Astrocyte of the cerebellum (primary cell): Measurements from ENCODE around the gene PRSS38.

Source experiments
- DNase-seq: peaks from one replicate; pipeline ENCODE4 v3.0.0-alpha.2; 2011; ENCODE audit warnings: low read depth
- H3K4me3 ChIP-seq: 2 replicates; pipeline ENCODE4 v1.5.1; 2011; ENCODE audit warnings: mild to moderate bottlenecking, low read depth, low read length, moderate library complexity
- in situ Hi-C: cut with HindIII; loops from 2 replicates; pipeline ENCODE4 v1.10.0; 2017; ENCODE audit warnings: low sequenced_read_pairs
- TF ChIP-seq, protein P1 (sequence below): IDR thresholded peaks from 2 replicates; pipeline ENCODE4 v1.5.1; 2012; ENCODE audit warnings: low read length, low read depth, moderate library complexity, mild to moderate bottlenecking; ENCODE audit errors: missing control alignments

PRSS38 gene

DNA sequence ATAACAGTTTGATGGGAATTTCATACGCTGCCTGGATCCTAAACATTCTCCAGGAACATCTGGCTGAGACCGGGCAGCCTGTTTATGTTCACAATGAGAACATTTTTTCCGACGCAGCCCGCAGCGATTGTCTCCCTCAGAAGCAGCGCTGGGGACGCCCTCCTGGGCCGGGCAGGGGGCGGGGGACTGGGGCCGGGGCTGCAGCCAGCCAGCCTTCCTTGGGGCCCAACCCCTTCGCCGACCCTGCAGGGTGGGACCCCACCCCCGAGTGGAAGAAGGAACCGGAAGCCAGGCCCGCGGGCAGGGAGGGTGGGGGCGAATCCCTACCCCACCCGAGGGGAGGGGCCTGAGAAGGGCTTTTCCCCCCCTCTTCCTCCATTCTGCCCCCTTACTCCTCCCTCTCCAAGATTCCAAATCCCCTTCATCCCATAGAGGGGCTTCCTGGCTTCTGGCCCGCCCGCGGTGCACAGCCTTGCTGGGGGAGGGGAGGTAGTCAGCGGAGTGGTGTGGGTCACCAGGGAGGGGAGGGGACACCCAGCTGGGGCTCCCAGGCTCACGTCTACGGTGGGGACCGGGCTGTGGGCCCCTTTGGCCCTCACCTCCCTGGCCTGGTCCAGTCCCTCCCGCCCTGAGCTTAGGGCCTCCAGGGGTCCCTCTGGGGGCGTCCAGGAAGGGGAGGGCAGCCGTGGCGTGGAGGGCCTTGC, 71.7 kb downstream of the PRSS38 start:
- H3K4me3 ChIP-seq, result no peak overlapping the region
- TF ChIP-seq, protein P1, sequence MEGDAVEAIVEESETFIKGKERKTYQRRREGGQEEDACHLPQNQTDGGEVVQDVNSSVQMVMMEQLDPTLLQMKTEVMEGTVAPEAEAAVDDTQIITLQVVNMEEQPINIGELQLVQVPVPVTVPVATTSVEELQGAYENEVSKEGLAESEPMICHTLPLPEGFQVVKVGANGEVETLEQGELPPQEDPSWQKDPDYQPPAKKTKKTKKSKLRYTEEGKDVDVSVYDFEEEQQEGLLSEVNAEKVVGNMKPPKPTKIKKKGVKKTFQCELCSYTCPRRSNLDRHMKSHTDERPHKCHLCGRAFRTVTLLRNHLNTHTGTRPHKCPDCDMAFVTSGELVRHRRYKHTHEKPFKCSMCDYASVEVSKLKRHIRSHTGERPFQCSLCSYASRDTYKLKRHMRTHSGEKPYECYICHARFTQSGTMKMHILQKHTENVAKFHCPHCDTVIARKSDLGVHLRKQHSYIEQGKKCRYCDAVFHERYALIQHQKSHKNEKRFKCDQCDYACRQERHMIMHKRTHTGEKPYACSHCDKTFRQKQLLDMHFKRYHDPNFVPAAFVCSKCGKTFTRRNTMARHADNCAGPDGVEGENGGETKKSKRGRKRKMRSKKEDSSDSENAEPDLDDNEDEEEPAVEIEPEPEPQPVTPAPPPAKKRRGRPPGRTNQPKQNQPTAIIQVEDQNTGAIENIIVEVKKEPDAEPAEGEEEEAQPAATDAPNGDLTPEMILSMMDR, result no peak
- no peak for DNase-seq
- in situ Hi-C loops, result no loop called here

DNA sequence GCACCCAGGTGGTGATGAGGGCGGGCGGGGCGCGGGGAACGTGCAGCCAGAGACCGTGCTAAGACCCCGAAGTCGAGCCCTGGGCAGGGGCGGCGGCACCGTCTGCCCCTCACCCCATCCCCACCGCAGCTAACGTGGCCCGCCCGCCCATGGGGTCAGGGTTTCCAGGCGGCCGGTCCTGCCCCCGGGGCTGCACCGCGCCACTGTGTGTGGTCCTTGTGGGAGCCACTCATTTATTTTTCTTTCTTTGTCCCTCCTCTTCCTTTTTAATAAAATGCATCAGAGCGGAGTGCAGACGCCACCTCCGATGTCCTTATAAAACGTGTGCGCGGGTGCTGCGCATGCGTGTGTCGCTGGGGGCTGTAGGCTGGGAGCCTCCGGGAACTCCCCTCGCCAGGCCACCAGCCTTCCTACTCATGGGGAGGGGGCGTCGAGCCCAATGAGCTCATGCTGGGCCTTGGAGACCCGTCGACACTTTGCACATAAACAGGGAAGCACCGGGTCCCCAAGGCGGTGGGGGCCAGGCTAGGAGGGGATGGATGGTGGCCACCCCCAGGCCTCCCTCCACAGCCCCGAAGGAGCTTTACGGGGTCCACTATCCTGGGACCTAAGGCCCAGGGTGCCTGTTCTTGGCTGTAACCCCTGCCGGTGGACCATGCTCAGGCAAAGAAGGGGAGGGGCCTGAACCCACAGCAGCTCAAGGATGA, 72.4 kb downstream of the PRSS38 start:
- TF ChIP-seq, protein P1, result no peak
- DNase-seq, result no peak
- H3K4me3 ChIP-seq, result no peak overlapping the region
- in situ Hi-C loops, result no loop called here

DNA sequence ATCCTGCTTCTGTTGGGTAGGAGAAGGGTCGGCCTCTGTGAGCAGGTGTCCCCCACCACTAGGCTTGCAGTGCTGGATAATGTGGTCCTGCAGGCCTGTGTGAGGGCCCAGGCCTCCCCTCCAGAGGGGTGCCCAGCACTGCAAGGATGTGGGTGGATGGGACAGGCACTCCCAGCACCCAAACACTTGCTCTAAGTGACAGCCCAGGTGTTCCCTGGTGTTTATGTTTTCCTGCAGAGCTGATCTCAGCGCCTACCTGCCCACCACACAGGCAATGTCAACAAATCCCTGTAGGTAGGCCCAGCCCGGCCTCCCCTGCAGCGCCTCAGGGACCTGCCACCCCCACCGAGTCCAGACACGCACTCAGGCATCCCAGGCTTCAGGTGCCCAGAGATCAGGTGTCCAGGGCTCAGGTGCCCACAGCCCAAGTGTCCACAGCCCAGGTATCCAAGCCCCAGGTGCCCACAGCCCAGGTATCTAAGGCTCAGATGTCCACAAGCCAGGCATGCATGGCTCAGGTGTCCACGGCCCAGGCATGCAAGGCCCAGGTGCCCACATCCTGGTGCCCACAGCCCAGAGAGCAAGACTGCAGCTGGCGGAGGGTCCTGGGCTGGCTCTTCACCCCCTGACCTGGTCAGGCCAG, 73.0 kb downstream of the PRSS38 start:
- no peak for DNase-seq
- in situ Hi-C loops, result no loop called here
- no peak overlapping the region for H3K4me3 ChIP-seq
- TF ChIP-seq, protein P1, result no peak

DNA sequence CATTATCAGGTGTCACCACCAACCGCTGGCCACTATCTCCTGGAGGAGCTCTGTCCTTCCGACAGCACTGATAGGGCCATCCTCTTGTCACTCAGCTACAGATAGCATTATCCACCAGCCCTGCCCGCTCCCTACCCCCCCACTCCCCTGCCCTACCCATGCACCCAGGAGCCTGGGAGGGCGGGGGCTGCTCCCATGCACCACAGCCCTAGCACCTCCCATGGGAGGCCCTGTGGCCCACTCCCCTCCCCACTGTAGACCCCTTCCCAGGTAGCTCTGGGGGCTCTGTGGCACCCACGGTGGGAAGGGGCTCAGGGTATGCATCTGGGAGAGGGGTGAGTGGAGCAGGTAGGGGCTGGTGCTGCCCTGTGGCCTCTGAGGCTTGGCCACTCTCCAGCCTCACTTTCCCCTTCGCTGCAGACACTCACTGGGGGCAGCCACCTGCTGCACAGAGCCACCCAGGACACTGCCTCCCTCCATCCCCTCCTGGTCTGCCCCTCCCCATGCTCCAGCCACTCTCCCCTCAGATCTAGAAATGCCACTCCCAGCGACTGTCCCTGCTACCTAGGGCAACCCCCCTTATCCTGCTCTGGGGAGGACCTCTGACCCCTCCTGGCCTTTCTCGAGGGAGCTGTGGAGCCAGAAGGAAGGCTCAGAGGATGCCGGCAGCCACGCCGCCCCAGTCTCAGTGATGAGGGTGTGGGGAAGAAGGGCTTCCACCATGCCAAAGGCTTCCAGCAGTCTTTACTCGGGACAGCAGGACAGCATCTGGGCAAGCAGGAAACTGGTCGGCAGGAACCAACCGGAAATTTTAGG, 73.8 kb downstream of the PRSS38 start:
- in situ Hi-C loops, result no loop called here
- H3K4me3 ChIP-seq, result no peak overlapping the region
- TF ChIP-seq, protein P1, result no peak
- DNase-seq, result no peak

DNA sequence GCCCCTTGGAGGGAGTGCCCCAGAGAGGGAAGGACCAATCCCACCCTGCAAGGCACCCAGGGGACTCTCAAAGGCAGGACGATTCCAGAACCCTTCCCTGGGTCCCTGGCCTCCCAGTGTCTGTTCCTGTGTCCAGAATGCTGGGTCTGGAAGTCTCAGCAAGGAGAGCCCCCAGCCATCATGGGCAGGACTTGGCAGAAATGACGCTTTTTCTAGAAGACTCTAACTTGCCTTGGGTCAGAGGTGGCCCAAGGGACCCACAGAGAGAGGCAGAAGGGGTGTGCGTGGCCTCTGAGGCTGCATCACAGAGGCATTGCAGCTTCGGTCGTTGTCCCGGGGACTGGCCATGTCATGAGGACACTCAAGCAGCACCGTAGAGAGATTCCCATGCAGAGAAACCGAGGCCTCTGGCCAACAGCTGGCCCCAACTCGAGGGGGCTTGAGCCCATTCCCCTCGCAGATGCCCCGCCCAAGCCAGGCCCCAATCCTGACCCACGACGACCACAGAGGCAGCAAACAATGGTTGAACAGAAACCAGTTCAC, 74.5 kb downstream of the PRSS38 start:
- DNase-seq, result no peak
- TF ChIP-seq, protein P1, result no peak
- in situ Hi-C loops, result no loop called here
- no peak overlapping the region for H3K4me3 ChIP-seq
